PC-9 (cell line): ENCODE data around the gene P4HA3. TPM values are rescaled to one million over a fixed set of nuclear protein-coding genes. Genes with fewer than 3 reads are reported as not detected.

Experiments used
- BruUV-seq: library from RNA; stranded (reverse); fragments of 400-500 nt; replicated peaks from 2 replicates; lab custom pipeline; 2021; lab: Mats Ljungman, UMichigan
- CTCF ChIA-PET: fragments of 300-600 bp; sonication (Branson Sonifier 250); formaldehyde crosslinking; loops from one replicate; lab custom pipeline; 2022; ENCODE audit warnings: antibody characterized with exemption; lab: Charles Lee
- POLR2A ChIA-PET: fragments of 300-600 bp; sonication (Branson Sonifier 250); formaldehyde crosslinking; loops from one replicate; lab custom pipeline; 2022; ENCODE audit warnings: antibody characterized with exemption; ENCODE audit not compliant: unreplicated experiment; lab: Charles Lee
- DNase-seq, 2 experiments: peaks; one replicate each; pipeline versions ENCODE4 v3.0.0 to v3.0.0-alpha.2; 2015 to 2022; ENCODE audit warnings: mixed read lengths in 1 of 2
- H2AFZ ChIP-seq: fragments of 200-600 bp; sonication (generic); 2 replicates; pipeline ENCODE4 v1.8.1; 2017; ENCODE audit warnings: antibody characterized with exemption
- H3F3A ChIP-seq: fragments of 200-600 bp; sonication (generic); 2 replicates; pipeline ENCODE4 v1.8.1; 2017; ENCODE audit warnings: antibody characterized with exemption, mild to moderate bottlenecking, low read depth; ENCODE audit not compliant: insufficient read depth
- H3K27ac ChIP-seq: fragments of 200-600 bp; sonication (generic); 2 replicates; pipeline ENCODE4 v1.6.1; 2016; ENCODE audit warnings: mixed run types
- H3K27me3 ChIP-seq: fragments of 200-600 bp; sonication (generic); 2 replicates; pipeline ENCODE4 v1.6.1; 2016; ENCODE audit warnings: low read depth, mixed run types; ENCODE audit not compliant: insufficient read depth
- H3K36me3 ChIP-seq: fragments of 200-600 bp; sonication (generic); 2 replicates; pipeline ENCODE4 v1.6.1; 2016; ENCODE audit warnings: low read depth, mixed run types
- H3K4me1 ChIP-seq: fragments of 200-600 bp; sonication (generic); replicated peaks from 2 replicates; pipeline ENCODE4 v1.6.1; 2016; ENCODE audit warnings: mixed run types; ENCODE audit not compliant: insufficient read depth
- H3K4me2 ChIP-seq: fragments of 200-600 bp; sonication (generic); 2 replicates; pipeline ENCODE4 v1.6.1; 2017; ENCODE audit warnings: mixed run types
- H3K4me3 ChIP-seq: fragments of 200-600 bp; sonication (generic); 2 replicates; pipeline ENCODE4 v1.6.1; 2016; ENCODE audit warnings: mixed run types
- H3K79me2 ChIP-seq: fragments of 200-600 bp; sonication (generic); 2 replicates; pipeline ENCODE4 v1.6.1; 2017; ENCODE audit warnings: low read depth, mixed run types
- H3K9me2 ChIP-seq: fragments of 200-600 bp; sonication (generic); 2 replicates; pipeline ENCODE4 v1.8.1; 2017; ENCODE audit warnings: mild to moderate bottlenecking; ENCODE audit not compliant: insufficient read depth
- H3K9me3 ChIP-seq: fragments of 200-600 bp; sonication (generic); 2 replicates; pipeline ENCODE4 v1.8.1; 2016; ENCODE audit warnings: low read depth; ENCODE audit not compliant: insufficient read depth
- H4K20me1 ChIP-seq: fragments of 200-600 bp; sonication (generic); 2 replicates; pipeline ENCODE4 v1.8.1; 2017; ENCODE audit not compliant: insufficient read depth
- EZH2 ChIP-seq: fragments of 200-600 bp; sonication (generic); IDR thresholded peaks from 2 replicates; pipeline ENCODE4 v1.8.0; 2017; ENCODE audit warnings: antibody characterized with exemption, low read depth
- intact Hi-C: fragments of 100-400 bp; cut with micrococcal nuclease; formaldehyde crosslinking; loops from one replicate; pipeline ENCODE4 v1.10.0; 2022; ENCODE audit not compliant: unreplicated experiment
- total RNA-seq: library from RNA; stranded (reverse); gene quantifications from 2 replicates; pipeline ENCODE4 v1.2.3, GENCODE V29; 2021
- TF ChIP-seq, protein P1 (sequence below): fragments of 200-600 bp; sonication (generic); conservative IDR thresholded peaks from 2 replicates; pipeline ENCODE4 v1.6.1; 2017; ENCODE audit warnings: mixed run types, antibody characterized with exemption, mild to moderate bottlenecking, moderate library complexity

Gene P4HA3
- total RNA-seq, 1 experiment from 2014 or later: 0.22 TPM

DNA sequence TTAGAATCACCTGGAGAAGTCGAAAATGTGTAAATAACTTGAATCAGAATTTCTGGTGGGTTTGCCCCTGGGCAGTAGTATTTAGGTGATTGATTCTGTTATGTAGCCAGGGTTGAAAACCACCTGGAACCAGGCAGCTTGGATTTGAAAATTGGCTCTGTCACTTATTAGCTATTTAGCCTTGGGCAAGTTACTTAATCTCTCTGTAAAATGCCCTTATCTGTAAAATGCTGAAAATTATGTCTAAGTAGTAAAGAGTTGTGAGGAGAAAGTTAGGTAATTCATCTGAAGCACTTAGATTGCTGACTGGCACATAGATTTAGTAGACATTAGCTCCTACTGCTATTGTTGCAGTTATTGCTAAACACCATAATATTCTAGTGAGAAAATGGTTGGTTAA lies 91.1 kb downstream of the P4HA3 start:
- CTCF ChIA-PET: no interaction called here
- no peaks in the 10 kb centered on the region for H3K4me1 ChIP-seq
- H3K27ac ChIP-seq: no peak overlapping the region; the same call in 1 of the 2 replicates
- POLR2A ChIA-PET: no interaction called here
- DNase-seq: peak in 1 of 2 experiments; percentile 48
- H3K4me3 ChIP-seq: no peak overlapping the region
- no peaks in the 10 kb centered on the region for H3K9me3 ChIP-seq
- no TSS peak for BruUV-seq
- no peaks in the 10 kb centered on the region for H3K27me3 ChIP-seq
- 0 out of 2 replicates have a peak, but pooled peaks cover 7% of the 10 kb centered on the region for H3K36me3 ChIP-seq
- H3K4me2 ChIP-seq: no peak overlapping the region
- 0 out of 2 replicates have a peak, but pooled peaks cover 21% of the 10 kb centered on the region for H3F3A ChIP-seq
- no peaks in the 10 kb centered on the region for H3K9me2 ChIP-seq
- intact Hi-C loops: no loop called here
- no peaks in the 10 kb centered on the region for H4K20me1 ChIP-seq
- no peaks in the 10 kb centered on the region for H3K79me2 ChIP-seq
- H2AFZ ChIP-seq: no peak overlapping the region
- TF ChIP-seq, protein P1, sequence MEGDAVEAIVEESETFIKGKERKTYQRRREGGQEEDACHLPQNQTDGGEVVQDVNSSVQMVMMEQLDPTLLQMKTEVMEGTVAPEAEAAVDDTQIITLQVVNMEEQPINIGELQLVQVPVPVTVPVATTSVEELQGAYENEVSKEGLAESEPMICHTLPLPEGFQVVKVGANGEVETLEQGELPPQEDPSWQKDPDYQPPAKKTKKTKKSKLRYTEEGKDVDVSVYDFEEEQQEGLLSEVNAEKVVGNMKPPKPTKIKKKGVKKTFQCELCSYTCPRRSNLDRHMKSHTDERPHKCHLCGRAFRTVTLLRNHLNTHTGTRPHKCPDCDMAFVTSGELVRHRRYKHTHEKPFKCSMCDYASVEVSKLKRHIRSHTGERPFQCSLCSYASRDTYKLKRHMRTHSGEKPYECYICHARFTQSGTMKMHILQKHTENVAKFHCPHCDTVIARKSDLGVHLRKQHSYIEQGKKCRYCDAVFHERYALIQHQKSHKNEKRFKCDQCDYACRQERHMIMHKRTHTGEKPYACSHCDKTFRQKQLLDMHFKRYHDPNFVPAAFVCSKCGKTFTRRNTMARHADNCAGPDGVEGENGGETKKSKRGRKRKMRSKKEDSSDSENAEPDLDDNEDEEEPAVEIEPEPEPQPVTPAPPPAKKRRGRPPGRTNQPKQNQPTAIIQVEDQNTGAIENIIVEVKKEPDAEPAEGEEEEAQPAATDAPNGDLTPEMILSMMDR: no peak
- TF ChIP-seq EZH2: no peak

Other genes starting within 250 kb of the P4HA3 start
- gene C2CD3, start 140.6 kb downstream of the P4HA3 start, total RNA-seq: 47.6 and 50.0 TPM in 2 replicates
- gene PPME1, start 140.4 kb downstream of the P4HA3 start, total RNA-seq: 81.0 and 86.8 TPM in 2 replicates
- 7.3 and 7.8 TPM in 2 replicates for gene PGM2L1, start 86.8 kb upstream of the P4HA3 start, total RNA-seq
- 0.28 and 0.52 TPM in 2 replicates for gene KCNE3, start 155.9 kb upstream of the P4HA3 start, total RNA-seq
- gene LIPT2, start 182.1 kb upstream of the P4HA3 start, total RNA-seq: 5.8 and 6.8 TPM in 2 replicates